WTC11 (cell line): ENCODE data around the gene SDHB.

Experiments
- CTCF ChIP-seq: fragments of 200-600 bp; IDR thresholded peaks from 2 replicates; pipeline ENCODE4 v1.8.0; 2022; ENCODE audit warnings: antibody characterized with exemption
- FOXJ3 ChIP-seq: sonication (generic); formaldehyde crosslinking; IDR thresholded peaks from 2 replicates; pipeline ENCODE4 v1.9.0; 2021; ENCODE audit warnings: missing genetic modification reagents, mild to moderate bottlenecking, borderline replicate concordance
- HMGXB4 ChIP-seq: sonication (generic); formaldehyde crosslinking; IDR thresholded peaks from 2 replicates; pipeline ENCODE4 v1.8.1; 2023; ENCODE audit warnings: mild to moderate bottlenecking, moderate library complexity, missing genetic modification reagents
- MAX ChIP-seq: sonication (generic); formaldehyde crosslinking; IDR thresholded peaks from 2 replicates; pipeline ENCODE4 v1.8.0; 2022; ENCODE audit warnings: mild to moderate bottlenecking, missing genetic modification reagents
- NR1H2 ChIP-seq: sonication (generic); formaldehyde crosslinking; IDR thresholded peaks from 2 replicates; pipeline ENCODE4 v1.9.0; 2021; ENCODE audit warnings: mild to moderate bottlenecking, moderate library complexity, missing genetic modification reagents

GRCh38 chr1:16984717-16985116 is 69.1 kb downstream of the SDHB start:
- TF ChIP-seq FOXJ3 (no peak), NR1H2 (CRISPR knock-in tag) (no peak), CTCF (no peak), MAX (no peak), HMGXB4 (CRISPR knock-in tag) (no peak)
